IMR-90 (cell line): Measurements from ENCODE around the gene PGGHG. TPM values are rescaled to one million over a fixed set of nuclear protein-coding genes. Genes with fewer than 3 reads are reported as not detected.

Source experiments
- ATAC-seq: fragments of 200-7000 bp; cut with Tn5 transposase; 2 replicates; pipeline ENCODE4 v1.9.1; 2020; ENCODE audit warnings: low read depth, mild to moderate bottlenecking, moderate library complexity
- BruUV-seq: library from RNA; stranded (reverse); fragments of 400-500 nt; replicated peaks from 2 replicates; lab custom pipeline; 2021; lab: Mats Ljungman, UMichigan
- CTCF ChIA-PET: fragments of 300-600 bp; formaldehyde crosslinking; extraction: SDS; loops from one replicate; lab custom pipeline; 2021; ENCODE audit warnings: antibody characterized with exemption; lab: Yijun Ruan, JAX
- POLR2A ChIA-PET: fragments of 300-600 bp; sonication (Branson Sonifier 250); formaldehyde crosslinking; loops from one replicate; lab custom pipeline; 2022; ENCODE audit warnings: antibody characterized with exemption; ENCODE audit not compliant: unreplicated experiment; lab: Charles Lee
- DNase-seq: peaks from one replicate; pipeline ENCODE4 v3.0.0; 2013
- H2AFZ ChIP-seq: replicated peaks from 2 replicates; pipeline ENCODE3; 2013; ENCODE audit warnings: low read length, mild to moderate bottlenecking; ENCODE audit not compliant: poor library complexity
- H2AK5ac ChIP-seq: 2 replicates; pipeline ENCODE4 v1.6.1; 2013; ENCODE audit warnings: low read depth, low read length, inconsistent platforms
- H2AK9ac ChIP-seq: replicated peaks from 2 replicates; pipeline ENCODE3; 2013; ENCODE audit warnings: mild to moderate bottlenecking, low read depth, low read length, moderate library complexity; ENCODE audit not compliant: poor library complexity
- H2BK120ac ChIP-seq: 2 replicates; pipeline ENCODE4 v1.6.1; 2013; ENCODE audit warnings: low read depth, low read length, inconsistent platforms
- H2BK15ac ChIP-seq: 3 replicates; pipeline ENCODE4 v1.6.1; 2013; ENCODE audit warnings: low read depth, low read length, inconsistent platforms
- H2BK20ac ChIP-seq: 2 replicates; pipeline ENCODE4 v1.6.1; 2013; ENCODE audit warnings: low read depth, mild to moderate bottlenecking, inconsistent platforms, low read length, moderate library complexity
- H2BK5ac ChIP-seq: 2 replicates; pipeline ENCODE4 v1.6.1; 2013; ENCODE audit warnings: mild to moderate bottlenecking, low read depth, low read length, inconsistent platforms; ENCODE audit not compliant: poor library complexity, severe bottlenecking
- H3K14ac ChIP-seq: replicated peaks from 2 replicates; pipeline ENCODE4 v1.6.1; 2013; ENCODE audit warnings: low read depth, low read length, inconsistent platforms
- H3K18ac ChIP-seq: 2 replicates; pipeline ENCODE4 v1.6.1; 2013; ENCODE audit warnings: low read depth, low read length, control low read depth
- H3K23ac ChIP-seq: 2 replicates; pipeline ENCODE4 v1.6.1; 2013; ENCODE audit warnings: low read depth, low read length, inconsistent platforms
- H3K27ac ChIP-seq: 2 replicates; pipeline ENCODE4 v1.5.1; 2013; ENCODE audit warnings: mild to moderate bottlenecking, control low read depth, low read length; ENCODE audit not compliant: insufficient read depth
- H3K27me3 ChIP-seq: 2 replicates; pipeline ENCODE4 v1.6.1; 2013; ENCODE audit warnings: low read length; ENCODE audit not compliant: control insufficient read depth, insufficient read depth
- H3K36me3 ChIP-seq: 2 replicates; pipeline ENCODE4 v1.6.1; 2013; ENCODE audit warnings: low read length, mixed read lengths; ENCODE audit not compliant: control insufficient read depth, insufficient read depth
- H3K4ac ChIP-seq: 2 replicates; pipeline ENCODE4 v1.6.1; 2013; ENCODE audit warnings: low read depth, low read length, inconsistent platforms
- H3K4me1 ChIP-seq: 2 replicates; pipeline ENCODE4 v1.6.1; 2013; ENCODE audit warnings: low read length, mixed read lengths; ENCODE audit not compliant: control insufficient read depth, insufficient read depth
- H3K4me2 ChIP-seq: 2 replicates; pipeline ENCODE4 v1.6.1; 2013; ENCODE audit warnings: low read depth, mild to moderate bottlenecking, control low read depth, low read length, moderate library complexity
- H3K4me3 ChIP-seq: 2 replicates; pipeline ENCODE4 v1.5.1; 2013; ENCODE audit warnings: low read depth, mild to moderate bottlenecking, control low read depth, low read length, moderate library complexity; ENCODE audit not compliant: insufficient read depth
- H3K56ac ChIP-seq: 2 replicates; pipeline ENCODE4 v1.6.1; 2013; ENCODE audit warnings: low read length, inconsistent platforms; ENCODE audit not compliant: insufficient read depth; ENCODE audit errors: extremely low read depth
- H3K79me1 ChIP-seq, 2 experiments: 2 replicates each; pipeline ENCODE4 v1.6.1; 2013; ENCODE audit warnings: low read length in 2 of 2, inconsistent platforms in 1 of 2, low read depth in 1 of 2
- H3K9ac ChIP-seq: 2 replicates; pipeline ENCODE4 v1.6.1; 2013; ENCODE audit warnings: low read depth, low read length, control low read depth
- H3K9me1 ChIP-seq: 2 replicates; pipeline ENCODE4 v1.6.1; 2013; ENCODE audit warnings: low read length, inconsistent platforms; ENCODE audit not compliant: insufficient read depth
- H3K9me3 ChIP-seq: 2 replicates; pipeline ENCODE4 v1.6.1; 2013; ENCODE audit warnings: low read length; ENCODE audit not compliant: control insufficient read depth, insufficient read depth
- H4K20me1 ChIP-seq: 2 replicates; pipeline ENCODE4 v1.6.1; 2013; ENCODE audit warnings: low read length, inconsistent platforms; ENCODE audit not compliant: insufficient read depth
- H4K5ac ChIP-seq: 2 replicates; pipeline ENCODE4 v1.6.1; 2013; ENCODE audit warnings: mild to moderate bottlenecking, low read depth, low read length, control low read depth
- H4K8ac ChIP-seq, 2 experiments: 2 replicates each; pipeline ENCODE4 v1.6.1; 2013; ENCODE audit warnings: low read depth in 2 of 2, low read length in 2 of 2, control low read depth in 1 of 2, inconsistent platforms in 1 of 2
- H4K91ac ChIP-seq: 2 replicates; pipeline ENCODE4 v1.6.1; 2013; ENCODE audit warnings: low read depth, low read length, inconsistent platforms; ENCODE audit not compliant: insufficient read depth
- BHLHE40 ChIP-seq: fragments of 150-350 bp; IDR thresholded peaks from 2 replicates; pipeline ENCODE4 v1.6.1; 2016; ENCODE audit warnings: mild to moderate bottlenecking, low read depth, low read length
- CHD1 ChIP-seq: IDR thresholded peaks from 2 replicates; pipeline ENCODE4 v1.6.1; 2012; ENCODE audit warnings: low read depth, low read length, improper control_type of control experiment
- FOS ChIP-seq: fragments of 150-350 bp; IDR thresholded peaks from 2 replicates; pipeline ENCODE4 v1.6.1; 2016; ENCODE audit warnings: low read depth, low read length
- MAFK ChIP-seq: IDR thresholded peaks from 2 replicates; pipeline ENCODE4 v1.6.1; 2012; ENCODE audit warnings: low read depth, low read length, improper control_type of control experiment
- RCOR1 ChIP-seq: IDR thresholded peaks from 2 replicates; pipeline ENCODE4 v1.6.1; 2012; ENCODE audit warnings: mild to moderate bottlenecking, low read length, improper control_type of control experiment; ENCODE audit not compliant: insufficient replicate concordance
- RFX5 ChIP-seq: IDR thresholded peaks from 2 replicates; pipeline ENCODE4 v1.8.0; 2012; ENCODE audit warnings: low read depth, mild to moderate bottlenecking, low read length, moderate library complexity
- SMC3 ChIP-seq: fragments of 150-350 bp; IDR thresholded peaks from 2 replicates; pipeline ENCODE4 v1.6.1; 2016; ENCODE audit warnings: low read depth, mild to moderate bottlenecking, antibody characterized with exemption, low read length, moderate library complexity
- USF2 ChIP-seq: fragments of 150-350 bp; IDR thresholded peaks from 2 replicates; pipeline ENCODE4 v1.6.1; 2017; ENCODE audit warnings: mild to moderate bottlenecking, antibody characterized with exemption, low read length, low read depth
- dilution Hi-C: fragments of 300-500 bp; cut with HindIII; formaldehyde crosslinking; loops from one replicate; pipeline ENCODE4 v1.14.3; 2018; ENCODE audit warnings: low sequenced_read_pairs; ENCODE audit not compliant: unreplicated experiment
- in situ Hi-C: fragments of 300-500 bp; cut with MboI; formaldehyde crosslinking; loops from 3 replicates; pipeline ENCODE4 v1.14.3; 2019; ENCODE audit warnings: low sequenced_read_pairs, inconsistent platforms, mixed read lengths
- intact Hi-C: fragments of 100-400 bp; cut with micrococcal nuclease; formaldehyde crosslinking; loops from 2 replicates; pipeline ENCODE4 v1.10.0; 2022
- polyA plus RNA-seq, 3 experiments: library from polyadenylated mRNA; depleted of rRNA; stranded (reverse); fragments of >200 nt; gene quantifications; 2 replicates each; pipeline ENCODE4 v1.2.3, GENCODE V29; 2012; ENCODE audit warnings: low replicate concordance in 1 of 3
- total RNA-seq: library from RNA; depleted of rRNA; stranded (reverse); fragments of >200 nt; gene quantifications from 2 replicates; pipeline ENCODE4 v1.2.3, GENCODE V29; 2012

Gene PGGHG
- total and polyA plus RNA-seq, 2 of the 4 experiments (the other 2 are of a cell fraction): 1.8 to 17.0 TPM

GRCh38 chr11:276219-276618, 12.7 kb upstream of the PGGHG start:
- CTCF ChIA-PET: no interaction called here
- Histone ChIP-seq H3K4me3 (no peak overlapping the region), H2AFZ (no peak overlapping the region), H4K91ac (no peak overlapping the region), H3K14ac (no peak overlapping the region), H3K18ac (no peak overlapping the region), H2BK120ac (no peak overlapping the region), H3K4me1 (no peaks in the 10 kb centered on the region), H4K20me1 (no peaks in the 10 kb centered on the region), H2BK15ac (no peak overlapping the region), H4K8ac (no peak overlapping the region), H3K56ac (no peak overlapping the region), H2BK5ac (no peak overlapping the region), H2AK9ac (no peak overlapping the region), H2BK20ac (no peak overlapping the region), H3K79me1 (no peaks in the 10 kb centered on the region), H4K5ac (no peak overlapping the region), H3K27ac (no peak overlapping the region), H3K36me3 (no peaks in the 10 kb centered on the region), H3K9me1 (no peaks in the 10 kb centered on the region), H3K9me3 (peaks cover 6% of the 10 kb centered on the region), H2AK5ac (no peak overlapping the region), H3K4me2 (no peak overlapping the region), H3K9ac (no peak overlapping the region), H3K4ac (no peak overlapping the region), H3K27me3 (peaks cover 71% of the 10 kb centered on the region), H3K23ac (no peak overlapping the region)
- in situ Hi-C loops (loop anchor here (5.0 kb wide), 1 partner anchor 34 kb away; no protein-coding TSS in a partner anchor), dilution Hi-C loops (no loop called here), intact Hi-C loops (no loop called here)
- no peak for DNase-seq
- TF ChIP-seq RCOR1 (no peak), CHD1 (no peak), RFX5 (no peak), FOS (no peak), BHLHE40 (no peak), SMC3 (no peak), MAFK (no peak), USF2 (no peak)
- BruUV-seq: no TSS peak
- POLR2A ChIA-PET: no interaction called here
- ATAC-seq: no peak
